Heart left ventricle (tissue), 13 donors: ENCODE measurements around the gene NTM.

Experiments
- CTCF ChIP-seq, 12 donors: fragments of 200-600 bp; sonication (generic) in 4 of 12; IDR thresholded peaks; one replicate each; pipeline versions ENCODE4 v1.5.0 to v1.8.0; 2018 to 2022; ENCODE audit warnings: antibody characterized with exemption in 12 of 12, mild to moderate bottlenecking in 5 of 12
- POLR2A ChIP-seq, 2 donors: fragments of 450-650 bp; IDR thresholded peaks; one replicate each; pipeline ENCODE4 v1.6.1; 2017; ENCODE audit warnings: antibody characterized with exemption in 2 of 2, mild to moderate bottlenecking in 2 of 2, moderate library complexity in 2 of 2
- donor health status: ischemic (EF 13 %, LVEDD 7.1; RV severe dilation, severe dysfunction).
- donor health status: DM: no; HTN: yes; CAD: no.
- donor health status: DM: no; HTN: no; CAD: no.
- donor health status: ischemic (EF 25% LVEDD 6.9; RV normal size, moderate dysfunction).
- donor health status: ischemic (EF 25% LVEDD 5.7; RV mildly dilated, moderate dysfunction).
- donor health status: ischemic (EF 35%, LVEDD 5.7; RV mildly dilated, moderate dysfunction).
- donor health status: nonischemic (EF 11% LVEDD 7.7; RV severe dilation, severe dysfunction).
- donor health status: DM: yes; HTN: yes; CAD: no.
- donor health status: PGD.
- donor health status: ischemic (EF 29% LVEDD 5.4; RV normal size, mild dysfunction).
- donor health status: nonischemic (EF 23%, LVEDD 6.1; RV moderate dilation, normal function).

GRCh38 chr11:131510662-131511061 is 140.2 kb downstream of the NTM start:
- TF ChIP-seq CTCF (IDR thresholded peaks at IDR 0.05) (no peak), POLR2A (IDR thresholded peaks at IDR 0.05) (no peak)
